HFF-Myc (cell line): ENCODE measurements around the gene AFMID.

Experiments
- DNase-seq: peaks from one replicate; pipeline ENCODE4 v3.0.0-alpha.2; 2011; ENCODE audit warnings: low read depth; ENCODE audit errors: extremely low read depth
- H3K4me3 ChIP-seq: replicated peaks from 2 replicates; pipeline ENCODE4 v1.5.1; 2011; ENCODE audit warnings: low read depth, mild to moderate bottlenecking, control low read depth, low read length
- CTCF ChIP-seq: IDR thresholded peaks from 2 replicates; pipeline ENCODE4 v1.5.1; 2012; ENCODE audit warnings: mild to moderate bottlenecking, low read depth, low read length, control low read depth; ENCODE audit errors: missing control alignments

AFMID gene

GRCh38 chr17:78163881-78164747, 23.0 kb upstream of the AFMID start:
- DNase-seq, result no peak
- no peak overlapping the region for H3K4me3 ChIP-seq
- no peak for TF ChIP-seq CTCF

GRCh38 chr17:78164748-78165607, 22.2 kb upstream of the AFMID start:
- TF ChIP-seq CTCF, result no peak
- no peak for DNase-seq
- H3K4me3 ChIP-seq, result no peak overlapping the region

- no peak for TF ChIP-seq CTCF
- DNase-seq, result no peak
- no peak overlapping the region for H3K4me3 ChIP-seq
Observed at GRCh38 chr17:78166416-78166815, 20.7 kb upstream of the AFMID start.

GRCh38 chr17:78168242-78168902, 18.8 kb upstream of the AFMID start, which contains the start of gene SYNGR2:
TSS of gene SYNGR2 (plus strand) at chr17:78168581. CDS start at chr17:78168617, 36 bp downstream.
- peak within 1 kb of the TSS; percentile 62 for H3K4me3 ChIP-seq
- no peak for TF ChIP-seq CTCF
- DNase-seq, result no peak

GRCh38 chr17:78168903-78169793, 18.0 kb upstream of the AFMID start:
- DNase-seq, result no peak
- peak overlapping the region; percentile 62 for H3K4me3 ChIP-seq
- TF ChIP-seq CTCF, result no peak
